HG03558 (cell line): Measurements from ENCODE around the gene NIPSNAP2.
"Not testable (repeated sequence)": the region's sequence is repeated elsewhere in the genome, so short reads cannot be mapped to it uniquely, and the experiment has no call there.

Experiments used
- ATAC-seq: cut with Tn5 transposase; IDR thresholded peaks from one replicate; pipeline ENCODE4 v1.9.1; 2021; ENCODE audit warnings: moderate number of reproducible peaks; ENCODE audit not compliant: unreplicated experiment; ENCODE audit errors: extremely low read depth

NIPSNAP2 gene

GRCh38 chr7:56045758-56046157 lies 81.4 kb downstream of the NIPSNAP2 start:
- not testable (repeated sequence) for ATAC-seq

- no peak for ATAC-seq
Observed at GRCh38 chr7:56046721-56047445, 82.5 kb downstream of the NIPSNAP2 start.

- not testable (repeated sequence) for ATAC-seq
Observed at GRCh38 chr7:56047446-56048116, 83.2 kb downstream of the NIPSNAP2 start.

- no peak for ATAC-seq
Observed at GRCh38 chr7:56048245-56048644, 83.9 kb downstream of the NIPSNAP2 start.

GRCh38 chr7:56048763-56049162 lies 84.4 kb downstream of the NIPSNAP2 start:
- ATAC-seq = not testable (repeated sequence)
